Nephron (organoid): ENCODE data around the gene FOXO3.
A peak's percentile ranks its signal among the peaks of the same experiment; 100 is the strongest.

Experiments
- H3K27ac Mint-ChIP-seq, 3 experiments: 2 replicates each; pipeline ENCODE4 v1.8.0; 2020; ENCODE audit warnings: mixed read lengths in 3 of 3, mild to moderate bottlenecking in 2 of 3, moderate library complexity in 1 of 3
- H3K27me3 Mint-ChIP-seq: 2 replicates; pipeline ENCODE4 v1.8.0; 2021; ENCODE audit warnings: low read depth, mild to moderate bottlenecking, moderate library complexity, mixed read lengths
- H3K36me3 Mint-ChIP-seq: 2 replicates; pipeline ENCODE4 v1.8.0; 2020; ENCODE audit warnings: low read depth, mixed read lengths
- H3K4me1 Mint-ChIP-seq: 2 replicates; pipeline ENCODE4 v1.8.0; 2020; ENCODE audit warnings: mixed read lengths
- H3K4me3 Mint-ChIP-seq, 3 experiments: 2 replicates each; pipeline ENCODE4 v1.8.0; 2020; ENCODE audit warnings: mild to moderate bottlenecking in 3 of 3, mixed read lengths in 3 of 3, moderate library complexity in 2 of 3
- H3K9me3 Mint-ChIP-seq: 2 replicates; pipeline ENCODE4 v1.8.0; 2020; ENCODE audit warnings: mixed read lengths
- CTCF ChIP-seq, 3 experiments: fragments of 200-600 bp; sonication (generic); IDR thresholded peaks; one replicate each; pipeline ENCODE4 v1.5.0; 2021; ENCODE audit warnings: antibody characterized with exemption in 3 of 3; ENCODE audit not compliant: unreplicated experiment in 3 of 3

FOXO3 gene

GRCh38 chr6:108585921-108586536 is 25.3 kb downstream of the FOXO3 start:
- Mint-ChIP-seq H3K27ac (peak overlapping the region; percentile 28 to 90 (median 42)), H3K4me1 (peaks cover 90% of the 10 kb centered on the region), H3K27me3 (no peaks in the 10 kb centered on the region), H3K4me3 (peak overlapping the region in 2 of 3 experiments; percentile 5 to 33), H3K36me3 (peaks cover 3% of the 10 kb centered on the region), H3K9me3 (no peaks in the 10 kb centered on the region)
- no peak for TF ChIP-seq CTCF (IDR thresholded peaks at IDR 0.05; ENCODE audit: unreplicated experiment in 3 of 3)

GRCh38 chr6:108587258-108588059 is 26.7 kb downstream of the FOXO3 start:
- H3K4me3 Mint-ChIP-seq: no peak overlapping the region
- no peak for TF ChIP-seq CTCF (IDR thresholded peaks at IDR 0.05; ENCODE audit: unreplicated experiment in 3 of 3)
- peak overlapping the region; percentile 59 to 95 (median 89) for H3K27ac Mint-ChIP-seq
- H3K9me3 Mint-ChIP-seq: no peaks in the 10 kb centered on the region
- H3K27me3 Mint-ChIP-seq: no peaks in the 10 kb centered on the region
- peaks cover 90% of the 10 kb centered on the region for H3K4me1 Mint-ChIP-seq
- H3K36me3 Mint-ChIP-seq: peaks cover 3% of the 10 kb centered on the region

GRCh38 chr6:108588586-108588985 is 27.9 kb downstream of the FOXO3 start:
- Mint-ChIP-seq H3K27me3 (no peaks in the 10 kb centered on the region), H3K9me3 (no peaks in the 10 kb centered on the region), H3K36me3 (peaks cover 6% of the 10 kb centered on the region), H3K4me1 (peaks cover 89% of the 10 kb centered on the region), H3K27ac (peak overlapping the region; percentile 77 to 95 (median 89)), H3K4me3 (peak overlapping the region in 2 of 3 experiments; percentile 7 to 26)
- no peak for TF ChIP-seq CTCF (IDR thresholded peaks at IDR 0.05; ENCODE audit: unreplicated experiment in 3 of 3)

- no peak for TF ChIP-seq CTCF (IDR thresholded peaks at IDR 0.05; ENCODE audit: unreplicated experiment in 3 of 3)
- H3K9me3 Mint-ChIP-seq: no peaks in the 10 kb centered on the region
- H3K36me3 Mint-ChIP-seq: peaks cover 3% of the 10 kb centered on the region
- peak overlapping the region; percentile 77 to 95 (median 89) for H3K27ac Mint-ChIP-seq
- peak overlapping the region; percentile 4 to 48 (median 23) for H3K4me3 Mint-ChIP-seq
- no peaks in the 10 kb centered on the region for H3K27me3 Mint-ChIP-seq
- peaks cover 88% of the 10 kb centered on the region for H3K4me1 Mint-ChIP-seq
Observed at GRCh38 chr6:108589244-108589791, 28.6 kb downstream of the FOXO3 start.

- no peaks in the 10 kb centered on the region for H3K27me3 Mint-ChIP-seq
- TF ChIP-seq CTCF (IDR thresholded peaks at IDR 0.05; ENCODE audit: unreplicated experiment in 3 of 3): no peak
- H3K9me3 Mint-ChIP-seq: no peaks in the 10 kb centered on the region
- peak overlapping the region in 1 of 3 experiments; percentile 65 for H3K4me3 Mint-ChIP-seq
- H3K27ac Mint-ChIP-seq: peak overlapping the region; percentile 78 to 89 (median 87)
- peaks cover 92% of the 10 kb centered on the region for H3K4me1 Mint-ChIP-seq
- H3K36me3 Mint-ChIP-seq: peaks cover 3% of the 10 kb centered on the region
Observed at GRCh38 chr6:108591040-108591816, 30.5 kb downstream of the FOXO3 start.
